ENCODE results near the gene ITIH4. TPM values are rescaled to one million over a fixed set of nuclear protein-coding genes. Genes with fewer than 3 reads are reported as not detected.
"Not testable (repeated sequence)": the region's sequence is repeated elsewhere in the genome, so short reads cannot be mapped to it uniquely, and the experiment has no call there.

Gene ITIH4
- total RNA-seq, 1 donor from 2014 or later: 0.26 TPM

- no peak for FAIRE-seq
- H3K4me3 ChIP-seq (ENCODE audit: low read depth, low read length): no peak within 1 kb of the TSS
- no peak for TF ChIP-seq CTCF (IDR thresholded peaks at IDR 0.05; ENCODE audit: insufficient read depth, low read length, severe bottlenecking)
- no peaks in the 10 kb centered on the region for H3K36me3 ChIP-seq (ENCODE audit: control insufficient read depth, insufficient read depth, low read length)
- no peak for DNase-seq (ENCODE audit: low read depth)
- peaks cover 5% of the 10 kb centered on the region for H3K27me3 ChIP-seq (ENCODE audit: control insufficient read depth, insufficient read depth, low read length)
These were observed 53.1 kb downstream of the ITIH4 start, which contains the start of gene ITIH1 for GRCh38 chr3:52777127-52777958. ITIH1 (plus strand) TSS chr3:52777599; CDS start chr3:52777616, 17 bp downstream.

- not testable (repeated sequence) for H3K36me3 ChIP-seq (ENCODE audit: control insufficient read depth, insufficient read depth, low read length); H3K4me3 ChIP-seq (ENCODE audit: low read depth, low read length); H3K27me3 ChIP-seq (ENCODE audit: control insufficient read depth, insufficient read depth, low read length); FAIRE-seq; DNase-seq (ENCODE audit: low read depth)
These were observed 54.0 kb downstream of the ITIH4 start for GRCh38 chr3:52776486-52776885.

- Histone ChIP-seq H3K4me3 (ENCODE audit: low read depth, low read length) (no peak overlapping the region), H3K27me3 (ENCODE audit: control insufficient read depth, insufficient read depth, low read length) (no peaks in the 10 kb centered on the region), H3K36me3 (ENCODE audit: control insufficient read depth, insufficient read depth, low read length) (no peaks in the 10 kb centered on the region)
- DNase-seq (ENCODE audit: low read depth): no peak
- FAIRE-seq: no peak
- TF ChIP-seq CTCF (IDR thresholded peaks at IDR 0.05; ENCODE audit: insufficient read depth, low read length, severe bottlenecking): no peak
These were observed 54.6 kb downstream of the ITIH4 start for GRCh38 chr3:52775877-52776276.

GRCh38 chr3:52774901-52775864 is 55.3 kb downstream of the ITIH4 start:
- H3K4me3 ChIP-seq (ENCODE audit: low read depth, low read length): no peak overlapping the region
- FAIRE-seq (no peak), DNase-seq (ENCODE audit: low read depth) (no peak)
- TF ChIP-seq CTCF (IDR thresholded peaks at IDR 0.05; ENCODE audit: insufficient read depth, low read length, severe bottlenecking): no peak
- no peaks in the 10 kb centered on the region for H3K36me3 ChIP-seq (ENCODE audit: control insufficient read depth, insufficient read depth, low read length)
- no peaks in the 10 kb centered on the region for H3K27me3 ChIP-seq (ENCODE audit: control insufficient read depth, insufficient read depth, low read length)

- DNase-seq (ENCODE audit: low read depth): no peak
- no peak overlapping the region for H3K4me3 ChIP-seq (ENCODE audit: low read depth, low read length)
- no peak for FAIRE-seq
- H3K36me3 ChIP-seq (ENCODE audit: control insufficient read depth, insufficient read depth, low read length): no peaks in the 10 kb centered on the region
- no peak for TF ChIP-seq CTCF (IDR thresholded peaks at IDR 0.05; ENCODE audit: insufficient read depth, low read length, severe bottlenecking)
- no peaks in the 10 kb centered on the region for H3K27me3 ChIP-seq (ENCODE audit: control insufficient read depth, insufficient read depth, low read length)
These were observed 56.3 kb downstream of the ITIH4 start for GRCh38 chr3:52774066-52774713.
